MM.1S (cell line): ENCODE data around the gene SAE1.

Experiments used
- CTCF ChIP-seq: fragments of 300-600 bp; sonication (generic); IDR thresholded peaks from 2 replicates; pipeline ENCODE4 v1.5.1; 2016; ENCODE audit warnings: antibody characterized with exemption, low read length, mixed read lengths
- EZH2 ChIP-seq: fragments of 300-600 bp; sonication (generic); optimal IDR thresholded peaks from 2 replicates; pipeline ENCODE3; 2017; ENCODE audit warnings: low read depth, mild to moderate bottlenecking, antibody characterized with exemption, low read length, mixed read lengths
- EZH2phosphoT487 ChIP-seq: fragments of 300-600 bp; sonication (generic); IDR thresholded peaks from 2 replicates; pipeline ENCODE4 v1.6.1; 2018; ENCODE audit warnings: antibody characterized with exemption, low read length

GRCh38 chr19:47107953-47108746 lies 22.5 kb upstream of the SAE1 start:
- TF ChIP-seq CTCF (no peak), EZH2 (no peak), EZH2phosphoT487 (no peak)
